ENCODE measurements around the gene PRR36. TPM values are rescaled to one million over a fixed set of nuclear protein-coding genes. Genes with fewer than 3 reads are reported as not detected.
A peak's percentile ranks its signal among the peaks of the same experiment; 100 is the strongest.

The PRR36 gene
- total RNA-seq, 4 donors from 2014 or later: 0.52 TPM; not detected in 3

DNA sequence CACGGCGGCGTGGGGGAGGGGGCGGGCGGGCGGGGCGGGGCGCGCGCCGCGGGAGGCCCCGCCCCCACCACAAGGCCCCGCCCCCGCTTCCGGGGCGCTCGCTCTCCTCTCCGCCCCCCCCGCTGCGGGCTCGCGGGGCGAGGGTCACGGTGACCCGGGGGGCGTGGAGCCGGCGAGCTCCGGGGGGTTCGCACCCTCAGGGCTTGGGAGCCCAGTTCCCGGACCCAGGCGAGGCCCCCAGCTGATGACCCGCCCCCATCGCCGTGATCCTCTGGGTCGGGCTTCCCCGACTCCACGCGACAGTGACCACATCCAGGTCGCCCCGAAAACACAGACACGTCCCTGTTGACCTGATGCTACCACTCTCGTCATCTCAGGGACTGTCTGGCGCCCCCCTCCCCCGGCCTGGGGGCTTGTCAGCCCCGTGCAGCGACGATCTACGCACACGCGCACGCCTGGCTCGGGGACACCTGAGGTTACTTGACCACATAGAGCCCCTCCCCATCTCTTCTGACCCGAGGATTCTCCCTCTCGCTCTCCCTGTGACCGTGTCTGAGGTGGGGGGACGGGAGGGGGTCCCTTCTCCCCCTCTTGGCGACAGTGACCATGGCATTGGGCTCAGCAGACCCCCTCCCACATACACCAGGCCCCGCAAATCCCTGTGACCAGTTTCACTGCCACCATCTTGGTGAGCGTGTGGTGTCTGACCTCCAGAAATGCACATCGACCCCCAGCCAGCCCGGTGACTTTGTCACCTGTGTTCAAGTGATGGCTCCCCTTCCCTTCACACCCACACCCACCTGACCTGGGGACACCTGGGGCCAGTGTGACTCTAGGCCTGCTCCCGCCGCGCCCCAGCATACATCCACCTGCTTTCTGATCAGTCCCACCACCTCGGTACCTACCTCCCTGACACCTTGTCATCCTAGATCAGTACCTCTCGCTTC lies 30.2 kb upstream of the PRR36 start:
- Histone ChIP-seq H3K4me3 (peak overlapping the region; percentile 64 to 89 (median 72)), H3K36me3 (peaks cover 13 to 38% (median 26%) of the 10 kb centered on the region in 4 donors), H3K27ac (replicated peaks in 1 of 4) (peak overlapping the region; percentile 82 to 91 (median 90)), H3K4me1 (peaks cover 37 to 61% (median 51%) of the 10 kb centered on the region in 4 donors), H3K9me3 (no peaks in the 10 kb centered on the region), H3K27me3 (peaks cover 0 to 7% (median 0%) of the 10 kb centered on the region in 4 donors)
- DNase-seq (ENCODE audit: extremely low spot score): no peak
- intact Hi-C loops (cut with DNase I): no loop called here
- 28% methylated on average over 22 of the region's 68 CpGs for WGBS
- no peak for TF ChIP-seq EP300 (IDR thresholded peaks at IDR 0.05)
- TF ChIP-seq POLR2A (IDR thresholded peaks at IDR 0.05; ENCODE audit: low read depth): no peak
- no peak for TF ChIP-seq POLR2AphosphoS5 (IDR thresholded peaks at IDR 0.05)
- TF ChIP-seq, protein P1, sequence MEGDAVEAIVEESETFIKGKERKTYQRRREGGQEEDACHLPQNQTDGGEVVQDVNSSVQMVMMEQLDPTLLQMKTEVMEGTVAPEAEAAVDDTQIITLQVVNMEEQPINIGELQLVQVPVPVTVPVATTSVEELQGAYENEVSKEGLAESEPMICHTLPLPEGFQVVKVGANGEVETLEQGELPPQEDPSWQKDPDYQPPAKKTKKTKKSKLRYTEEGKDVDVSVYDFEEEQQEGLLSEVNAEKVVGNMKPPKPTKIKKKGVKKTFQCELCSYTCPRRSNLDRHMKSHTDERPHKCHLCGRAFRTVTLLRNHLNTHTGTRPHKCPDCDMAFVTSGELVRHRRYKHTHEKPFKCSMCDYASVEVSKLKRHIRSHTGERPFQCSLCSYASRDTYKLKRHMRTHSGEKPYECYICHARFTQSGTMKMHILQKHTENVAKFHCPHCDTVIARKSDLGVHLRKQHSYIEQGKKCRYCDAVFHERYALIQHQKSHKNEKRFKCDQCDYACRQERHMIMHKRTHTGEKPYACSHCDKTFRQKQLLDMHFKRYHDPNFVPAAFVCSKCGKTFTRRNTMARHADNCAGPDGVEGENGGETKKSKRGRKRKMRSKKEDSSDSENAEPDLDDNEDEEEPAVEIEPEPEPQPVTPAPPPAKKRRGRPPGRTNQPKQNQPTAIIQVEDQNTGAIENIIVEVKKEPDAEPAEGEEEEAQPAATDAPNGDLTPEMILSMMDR (IDR thresholded peaks at IDR 0.05): no peak

DNA sequence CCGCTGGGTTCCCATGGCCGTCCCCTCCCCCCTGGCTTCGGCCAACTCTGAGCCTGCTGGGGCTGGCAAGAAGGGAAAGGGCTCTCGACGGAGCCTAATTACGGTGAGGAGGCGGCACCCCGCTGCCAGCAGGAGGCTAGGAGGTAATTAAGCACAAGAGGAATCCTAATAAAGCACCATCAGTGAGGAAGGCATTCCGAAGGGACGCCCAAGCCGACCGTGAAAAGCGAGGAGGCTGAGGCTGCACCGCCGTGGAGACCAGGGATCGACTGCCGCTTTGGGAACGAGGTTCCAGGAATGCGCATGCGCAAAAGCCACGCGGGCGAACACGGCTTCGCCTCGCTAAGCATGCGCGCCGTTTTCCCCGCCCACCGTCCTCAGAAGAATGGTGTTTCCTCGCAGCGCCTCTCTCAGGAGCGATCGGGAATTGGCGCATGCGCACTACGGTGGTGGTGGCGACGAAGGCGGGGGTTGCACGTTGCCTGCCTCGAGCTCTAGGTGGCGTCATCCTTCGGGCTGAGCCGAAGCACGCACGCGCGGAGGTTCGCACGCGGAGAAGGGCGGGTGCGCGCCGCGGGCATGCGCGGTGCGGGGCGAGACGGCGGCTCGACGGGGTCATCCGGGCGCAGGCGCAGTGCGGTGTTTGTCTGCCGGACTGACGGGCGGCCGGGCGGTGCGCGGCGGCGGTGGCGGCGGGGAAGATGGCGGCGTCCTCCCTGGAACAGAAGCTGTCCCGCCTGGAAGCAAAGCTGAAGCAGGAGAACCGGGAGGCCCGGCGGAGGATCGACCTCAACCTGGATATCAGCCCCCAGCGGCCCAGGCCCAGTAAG lies 29.3 kb upstream of the PRR36 start, which contains the start of gene MAP2K7:
TSS of gene MAP2K7 (plus strand) at position 634 of the 830 bp plus-strand sequence. CDS start at position 702, 68 bp downstream.
- H3K27ac ChIP-seq (replicated peaks in 1 of 4): peak within 1 kb of the TSS; percentile 88 to 91 (median 90)
- H3K4me3 ChIP-seq: peak within 1 kb of the TSS; percentile 64 to 89 (median 72)
- peaks cover 34 to 52% (median 49%) of the 10 kb centered on the region in 4 donors for H3K4me1 ChIP-seq
- peaks cover 11 to 29% (median 20%) of the 10 kb centered on the region in 4 donors for H3K36me3 ChIP-seq
- intact Hi-C loops (cut with DNase I): no loop called here
- 0% methylated on average over 2 of the region's 89 CpGs for WGBS
- peak; percentile 100 for DNase-seq (ENCODE audit: extremely low spot score)
- no peaks in the 10 kb centered on the region for H3K9me3 ChIP-seq
- TF ChIP-seq, protein P1 (IDR thresholded peaks at IDR 0.05): peak; percentile 45 to 88 (median 68)
- peak; percentile 92 to 99 for TF ChIP-seq POLR2AphosphoS5 (IDR thresholded peaks at IDR 0.05)
- no peak for TF ChIP-seq EP300 (IDR thresholded peaks at IDR 0.05)
- TF ChIP-seq POLR2A (IDR thresholded peaks at IDR 0.05; ENCODE audit: low read depth): peak; percentile 80
- peaks cover 0 to 11% (median 0%) of the 10 kb centered on the region in 4 donors for H3K27me3 ChIP-seq

DNA sequence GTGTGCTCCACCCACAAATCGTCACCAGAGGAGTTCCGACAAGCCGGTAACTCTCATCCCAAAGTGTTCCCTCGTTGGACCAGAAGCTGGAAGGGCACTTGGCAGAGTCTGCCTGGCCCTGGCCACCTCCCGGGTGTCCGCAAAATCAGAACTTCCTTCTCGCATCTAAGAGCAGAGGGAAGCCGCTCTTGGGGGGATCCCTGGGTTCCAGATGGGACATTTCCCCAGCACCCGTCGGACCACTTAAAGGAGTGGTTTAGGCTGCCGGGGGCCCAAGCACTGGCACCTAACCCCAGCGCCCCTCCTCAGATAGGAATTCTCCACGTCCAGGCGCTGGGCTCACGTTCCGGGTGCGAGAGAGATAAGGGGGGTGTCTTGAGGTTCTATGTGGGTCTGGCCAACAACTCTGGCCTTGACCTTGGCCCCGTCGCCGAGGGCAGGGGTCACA lies 28.6 kb upstream of the PRR36 start:
- H3K9me3 ChIP-seq: no peaks in the 10 kb centered on the region
- H3K4me1 ChIP-seq: peaks cover 34 to 46% (median 45%) of the 10 kb centered on the region in 4 donors
- peaks cover 11 to 27% (median 18%) of the 10 kb centered on the region in 4 donors for H3K36me3 ChIP-seq
- 36% methylated on average over 17 of the region's 20 CpGs for WGBS
- no peak for DNase-seq (ENCODE audit: extremely low spot score)
- H3K27ac ChIP-seq (replicated peaks in 1 of 4): peak overlapping the region; percentile 88 to 91 (median 90)
- TF ChIP-seq, protein P1 (IDR thresholded peaks at IDR 0.05): no peak
- no peak for TF ChIP-seq POLR2A (IDR thresholded peaks at IDR 0.05; ENCODE audit: low read depth)
- TF ChIP-seq EP300 (IDR thresholded peaks at IDR 0.05): no peak
- no peak for TF ChIP-seq POLR2AphosphoS5 (IDR thresholded peaks at IDR 0.05)
- intact Hi-C loops (cut with DNase I): no loop called here
- H3K27me3 ChIP-seq: peaks cover 0 to 11% (median 0%) of the 10 kb centered on the region in 4 donors
- H3K4me3 ChIP-seq: peak overlapping the region; percentile 64 to 89 (median 72)

DNA sequence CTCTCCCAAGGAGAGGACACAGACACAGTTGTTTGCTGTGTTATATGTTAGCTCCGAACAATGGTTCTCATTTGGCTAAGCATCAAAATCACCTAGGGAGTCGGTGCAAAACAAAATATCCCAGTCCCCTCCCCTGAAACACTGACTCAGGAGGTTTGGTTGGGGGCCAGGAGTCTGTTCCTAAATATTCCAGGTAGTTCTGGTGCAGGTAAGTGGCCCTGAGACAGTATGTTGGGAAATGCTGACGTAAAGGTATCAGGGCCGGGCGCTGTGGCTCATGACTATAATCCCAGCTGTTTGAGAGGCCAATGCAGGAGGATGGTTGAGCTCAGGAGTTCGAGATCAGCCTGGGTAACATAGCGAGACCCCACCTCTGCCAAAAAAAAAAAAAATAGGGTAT lies 27.1 kb upstream of the PRR36 start:
- H3K27ac ChIP-seq (replicated peaks in 1 of 4): no peak overlapping the region
- H3K27me3 ChIP-seq: peaks cover 0 to 11% (median 0%) of the 10 kb centered on the region in 4 donors
- H3K4me1 ChIP-seq: peaks cover 26 to 31% (median 30%) of the 10 kb centered on the region in 4 donors
- H3K36me3 ChIP-seq: peaks cover 7 to 15% (median 10%) of the 10 kb centered on the region in 4 donors
- WGBS: 89% methylated on average over 7 of the region's 7 CpGs
- no peaks in the 10 kb centered on the region for H3K9me3 ChIP-seq
- TF ChIP-seq, protein P1 (IDR thresholded peaks at IDR 0.05): no peak
- TF ChIP-seq POLR2AphosphoS5 (IDR thresholded peaks at IDR 0.05) (no peak), EP300 (IDR thresholded peaks at IDR 0.05) (no peak), POLR2A (IDR thresholded peaks at IDR 0.05; ENCODE audit: low read depth) (no peak)
- DNase-seq (ENCODE audit: extremely low spot score): no peak
- no peak overlapping the region for H3K4me3 ChIP-seq
- intact Hi-C loops (cut with DNase I): no loop called here

Measured in esophagus muscularis mucosa (tissue), 4 donors.